Panc1 (cell line): ENCODE data around the gene DMBX1.

ENCODE experiments used
- CTCF ChIP-seq: fragments of 450-650 bp; IDR thresholded peaks from 2 replicates; pipeline ENCODE4 v1.5.1; 2017; ENCODE audit warnings: mild to moderate bottlenecking
- POLR2AphosphoS5 ChIP-seq: IDR thresholded peaks from 2 replicates; pipeline ENCODE4 v1.6.1; 2012; ENCODE audit warnings: mild to moderate bottlenecking, low read depth, low read length, moderate library complexity
- REST ChIP-seq, 2 experiments: IDR thresholded peaks; 2 replicates each; pipeline ENCODE4 v1.6.1; 2011 to 2012; ENCODE audit warnings: low read depth in 2 of 2, control low read depth in 1 of 2, low read length in 1 of 2, mild to moderate bottlenecking in 1 of 2, moderate library complexity in 1 of 2; ENCODE audit not compliant: insufficient read depth in 1 of 2
- TCF7L2 ChIP-seq: IDR thresholded peaks from 2 replicates; pipeline ENCODE4 v1.6.1; 2011; ENCODE audit warnings: mild to moderate bottlenecking, low read depth, low read length, inconsistent platforms

DNA sequence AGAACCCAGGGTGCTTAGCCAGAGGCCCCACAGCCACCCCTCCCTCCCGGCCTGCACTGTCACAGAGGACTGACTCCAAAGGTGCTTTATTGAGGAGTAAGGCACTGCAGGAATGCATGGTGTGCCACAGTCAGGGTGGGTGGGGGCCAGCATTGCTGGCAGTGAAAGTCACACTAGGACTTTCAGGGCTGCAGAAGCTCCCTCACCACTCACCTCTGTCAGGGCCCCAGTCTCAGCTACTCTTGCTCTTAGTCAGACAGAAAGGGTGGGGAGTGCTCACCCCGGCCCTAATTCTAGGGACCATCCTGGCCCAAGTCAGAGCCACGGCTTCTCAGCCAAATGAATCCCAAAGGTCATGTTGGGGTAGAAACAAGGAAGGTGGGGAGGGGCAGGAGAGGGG, 42.5 kb downstream of the DMBX1 start:
- TF ChIP-seq CTCF (no peak), POLR2AphosphoS5 (no peak), REST (IDR thresholded peaks at IDR 0.05; ENCODE audit: insufficient read depth in 1 of 2, low read depth in 2 of 2, low read length in 1 of 2) (no peak), TCF7L2 (no peak)
